Stimulated activated CD4-positive, alpha-beta T cell treated with anti-CD3 and anti-CD28 coated beads, Interleukin-12 subunit alpha, Interleukin-12 subunit beta, amount 100 ng/mL, for 48 hours (primary cell): Measurements from ENCODE around the gene ASB18.
"Not testable (repeated sequence)": the region's sequence is repeated elsewhere in the genome, so short reads cannot be mapped to it uniquely, and the experiment has no call there.

Source experiments
- DNase-seq, 3 donors: peaks; one replicate each; pipeline ENCODE4 v3.0.0-alpha.2; 2020; ENCODE audit warnings: low read depth in 2 of 3, low spot score in 1 of 3

Gene ASB18

DNA sequence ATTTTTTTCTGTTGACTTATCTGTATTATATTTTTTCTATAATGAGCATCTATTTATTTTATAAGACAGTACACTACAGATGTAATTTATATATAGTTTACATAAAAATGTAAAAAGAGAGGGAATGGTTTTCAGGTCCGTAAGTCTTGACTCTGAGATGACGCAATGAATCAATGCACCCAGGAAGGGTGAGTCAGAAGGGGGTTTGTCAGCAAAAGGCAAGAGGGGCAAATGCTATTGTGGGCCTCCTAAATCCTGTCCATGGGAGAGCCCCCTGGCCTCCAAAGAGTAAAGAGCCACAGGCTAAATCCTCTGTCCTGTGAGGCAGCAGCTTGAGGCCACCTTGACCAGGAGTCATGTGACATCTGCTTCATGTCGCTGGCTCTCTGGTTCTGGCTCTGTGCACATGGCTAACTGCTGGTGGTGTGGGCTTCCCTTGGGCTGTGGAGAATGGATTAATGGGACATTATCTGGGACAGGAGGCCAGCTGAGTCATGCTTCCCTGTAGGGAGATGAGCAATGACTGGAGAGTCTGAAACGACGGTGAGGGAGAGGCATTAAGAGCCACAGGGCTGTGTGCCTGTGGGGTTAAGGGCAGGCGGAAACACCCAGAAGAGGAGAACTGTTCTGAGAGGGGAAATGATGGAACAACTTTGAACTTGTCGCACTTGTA is 22.8 kb upstream of the ASB18 start:
- DNase-seq = no peak

DNA sequence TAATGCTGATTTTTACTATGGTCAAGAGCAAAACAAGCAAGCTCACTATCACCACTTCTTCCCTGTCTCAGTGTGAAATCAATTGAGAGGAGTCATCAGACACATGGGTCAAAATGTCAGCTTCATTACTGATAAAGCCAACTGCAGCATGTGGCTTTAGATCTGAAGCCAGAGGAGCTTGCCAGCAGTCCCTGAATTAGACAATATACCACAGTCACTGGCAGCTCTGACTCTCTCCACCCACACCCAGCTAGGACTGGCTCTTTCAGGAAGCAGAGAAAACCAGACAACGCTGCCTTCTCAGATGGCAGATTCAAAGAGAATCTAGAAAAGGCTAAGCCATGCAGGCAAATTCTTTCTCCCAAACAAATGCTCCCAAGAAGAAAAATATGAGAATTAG is 20.0 kb upstream of the ASB18 start:
- DNase-seq = no peak

- no peak for DNase-seq
Measured at GRCh38 chr2:236282406-236282805, 18.2 kb upstream of the ASB18 start.

- DNase-seq = no peak
Measured at GRCh38 chr2:236281423-236281822, 17.2 kb upstream of the ASB18 start.

GRCh38 chr2:236273126-236273525 is 8.9 kb upstream of the ASB18 start:
- no peak for DNase-seq

GRCh38 chr2:236271851-236272250 is 7.6 kb upstream of the ASB18 start:
- no peak for DNase-seq

DNA sequence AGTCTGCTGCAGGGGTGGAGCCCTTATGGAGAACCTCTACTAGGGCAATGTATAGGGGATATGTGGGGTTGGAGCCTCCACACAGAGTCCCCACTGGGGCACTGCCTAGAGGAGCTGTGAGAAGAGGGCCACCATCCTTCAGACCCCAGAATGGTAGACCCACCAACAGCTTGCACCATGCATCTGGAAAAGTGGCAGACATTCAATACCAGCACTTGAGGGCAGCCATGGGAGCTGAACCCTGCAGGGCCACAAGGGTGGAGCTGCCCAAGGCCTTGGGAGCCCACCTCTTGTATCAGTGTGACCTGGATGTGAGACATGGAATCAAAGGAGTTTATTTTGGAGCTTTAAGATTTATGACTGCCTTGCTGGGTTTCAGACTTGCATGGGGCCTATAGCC is 5.7 kb upstream of the ASB18 start:
- not testable (repeated sequence) for DNase-seq

DNA sequence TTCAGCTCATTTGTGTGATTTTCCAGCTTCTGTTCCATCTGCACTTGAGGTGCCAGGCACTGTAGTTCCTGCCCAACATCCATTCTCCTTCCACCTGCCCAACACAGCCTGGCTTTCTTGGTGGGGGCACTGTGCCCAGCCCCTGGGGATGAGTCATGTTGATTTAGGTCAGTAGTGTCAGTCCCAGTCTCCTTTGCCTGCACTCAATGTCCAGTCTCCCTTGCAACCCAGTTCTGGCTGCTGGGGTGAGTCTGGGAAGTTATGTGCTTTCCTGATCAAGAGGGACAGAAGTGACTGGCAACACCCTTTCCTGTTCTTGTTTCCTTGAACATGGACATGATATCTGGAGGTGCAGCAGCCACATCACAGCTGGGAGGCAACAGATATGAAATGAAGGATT is 1.5 kb upstream of the ASB18 start:
- DNase-seq = no peak

DNA sequence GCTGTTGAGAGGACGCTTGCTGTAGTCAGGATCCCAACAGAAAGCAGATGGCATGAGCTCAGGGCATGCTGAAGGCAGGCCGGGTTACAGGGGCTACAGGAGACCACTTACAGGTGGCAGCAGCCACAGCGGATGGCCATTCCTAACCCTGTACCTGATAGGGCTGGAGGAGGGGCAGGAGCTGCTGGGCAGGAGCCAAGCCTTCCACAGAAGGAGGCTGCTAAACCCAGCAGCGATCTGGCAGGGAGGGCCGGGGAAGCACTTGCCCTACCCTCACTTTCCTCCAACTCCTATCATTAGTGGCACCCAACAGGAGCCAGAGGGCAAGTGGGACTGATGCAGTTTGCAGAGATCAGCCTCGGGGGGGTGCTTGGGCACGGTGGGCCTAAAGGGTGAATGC is 2.0 kb downstream of the ASB18 start:
- DNase-seq = no peak

GRCh38 chr2:236261452-236261851 is 2.8 kb downstream of the ASB18 start:
- DNase-seq = no peak

- DNase-seq = no peak
Measured at GRCh38 chr2:236259371-236259770, 4.8 kb downstream of the ASB18 start.

DNA sequence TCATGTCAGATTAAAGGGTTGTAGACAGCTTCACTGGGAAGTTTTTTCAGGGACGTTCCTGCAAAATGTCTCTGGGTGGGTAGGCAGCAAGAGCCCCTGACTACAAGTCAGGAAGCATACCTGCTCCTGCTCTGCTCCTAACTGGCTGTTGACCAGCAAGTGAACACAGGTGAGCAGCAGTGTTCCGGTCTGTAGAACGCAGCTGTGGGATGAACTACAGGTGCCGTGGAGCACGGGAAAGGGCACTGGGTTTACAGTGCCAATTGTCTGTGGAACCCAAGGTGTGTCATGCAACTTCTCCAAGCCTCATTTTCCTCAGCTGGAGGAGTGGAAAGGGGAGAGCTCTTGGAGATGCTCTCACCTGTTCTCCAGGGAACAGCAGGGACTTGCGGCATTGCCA is 6.6 kb downstream of the ASB18 start:
- DNase-seq = no peak

- no peak for DNase-seq
Measured at GRCh38 chr2:236257136-236257535, 7.1 kb downstream of the ASB18 start.

DNA sequence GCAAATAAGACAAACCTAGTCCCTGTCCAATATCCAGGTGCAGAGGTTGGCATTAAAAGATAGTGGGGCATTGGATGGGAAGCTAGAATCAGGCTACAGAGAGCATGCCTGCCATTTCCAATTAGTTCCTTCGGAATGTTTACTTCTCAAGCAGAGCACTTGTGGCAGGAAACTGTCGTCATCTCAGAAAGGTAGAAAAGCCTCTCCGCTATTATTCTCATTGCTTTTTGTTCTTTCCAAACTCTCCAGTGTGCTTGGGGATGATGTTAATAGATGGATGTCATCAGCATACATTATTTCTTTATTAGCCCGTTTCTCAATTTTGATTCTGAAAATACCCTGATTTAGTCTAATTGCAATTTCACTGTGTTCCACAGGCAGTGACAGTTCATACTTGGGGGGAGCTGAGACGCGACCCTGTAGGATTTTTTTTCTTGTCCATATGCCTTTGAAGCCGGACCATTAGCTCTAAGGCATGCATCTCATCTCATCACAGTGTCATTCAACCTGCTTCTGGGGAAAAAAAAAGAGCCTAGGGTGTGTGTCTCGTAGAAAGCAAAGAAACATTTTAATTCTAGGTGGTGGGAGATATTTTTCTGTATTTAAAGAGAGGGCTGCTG is 7.7 kb downstream of the ASB18 start:
- DNase-seq = no peak

DNA sequence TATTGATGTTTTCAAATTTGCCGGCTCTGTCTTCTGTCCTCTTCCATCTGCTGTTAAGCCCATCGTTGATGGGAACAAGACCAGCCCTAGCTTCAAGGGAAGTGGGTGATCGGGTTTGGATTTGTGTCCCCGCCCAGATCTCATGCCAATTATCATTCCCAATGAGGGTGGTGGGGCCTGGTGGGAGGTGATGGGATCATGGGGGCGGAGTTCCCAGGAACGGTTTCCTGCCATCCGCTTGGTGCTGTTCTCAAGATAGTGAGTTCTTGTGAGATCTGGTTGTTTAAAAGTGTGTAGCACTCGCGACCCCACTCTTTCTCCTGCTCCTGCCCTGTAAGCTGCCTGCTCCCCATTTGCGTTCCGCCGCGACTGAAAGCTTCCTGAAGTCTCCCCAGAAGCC is 9.5 kb downstream of the ASB18 start:
- DNase-seq = no peak

GRCh38 chr2:236254001-236254400 is 10.2 kb downstream of the ASB18 start:
- DNase-seq = no peak

GRCh38 chr2:236252602-236253001 is 11.6 kb downstream of the ASB18 start:
- no peak for DNase-seq

DNA sequence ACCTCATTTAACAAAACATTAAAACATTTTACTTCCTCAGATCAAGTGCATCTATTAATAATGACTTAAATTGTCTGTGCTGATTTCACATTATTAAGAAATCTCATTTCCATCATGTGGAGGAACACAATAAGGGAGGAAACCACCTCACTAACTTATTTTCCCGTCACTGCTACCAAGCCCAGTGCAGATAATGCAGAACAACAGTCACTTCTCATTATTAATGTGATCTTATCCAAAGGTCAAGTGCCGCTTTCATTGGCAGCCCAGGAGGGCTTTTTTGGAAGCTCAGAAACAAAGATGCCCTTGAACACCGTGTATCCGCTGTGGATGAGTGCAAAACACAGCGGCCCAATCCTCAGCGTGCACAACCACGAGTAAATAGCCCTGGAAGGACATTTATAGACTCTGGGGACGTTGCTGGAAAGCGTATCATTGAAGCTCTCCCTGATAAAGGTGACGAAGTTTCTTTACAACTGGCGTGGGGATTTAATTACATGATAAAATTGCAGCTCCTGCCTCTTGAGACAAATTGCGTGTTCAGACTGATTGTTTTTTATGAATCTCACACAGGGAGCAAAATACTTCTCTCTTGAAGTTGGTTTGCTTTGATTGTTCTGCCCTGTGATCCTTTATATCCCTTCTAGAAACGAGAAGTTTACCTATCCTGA is 13.2 kb downstream of the ASB18 start:
- DNase-seq = no peak

- no peak for DNase-seq
Measured at GRCh38 chr2:236250286-236250685, 13.9 kb downstream of the ASB18 start.

GRCh38 chr2:236249066-236249465 is 15.1 kb downstream of the ASB18 start:
- no peak for DNase-seq

GRCh38 chr2:236246711-236247246 is 17.4 kb downstream of the ASB18 start:
- DNase-seq = no peak

GRCh38 chr2:236244256-236244655 is 19.9 kb downstream of the ASB18 start:
- DNase-seq = no peak
